ENCODE data around the gene FHL2.

Gene FHL2

DNA sequence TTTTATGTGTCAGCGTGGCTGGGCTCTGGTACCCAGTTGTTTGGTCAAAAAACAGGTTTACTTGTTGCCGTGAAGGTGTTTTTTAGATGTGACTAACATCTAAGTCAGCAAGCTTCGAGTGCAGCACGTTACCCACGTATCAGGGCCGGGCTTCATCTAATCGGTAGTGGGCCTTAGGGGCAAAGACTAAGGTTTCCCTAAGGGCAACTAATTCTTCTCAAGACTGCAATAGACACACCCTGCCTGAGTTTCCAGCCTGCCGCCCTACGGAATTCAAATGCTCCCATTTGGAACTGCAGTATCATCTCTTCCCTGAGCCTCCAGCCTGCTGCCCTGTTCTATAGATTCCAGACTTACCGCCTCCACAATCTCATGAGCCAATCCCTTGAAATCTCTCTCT is 27.7 kb downstream of the FHL2 start:
- Histone ChIP-seq H3K4me3 (ENCODE audit: severe bottlenecking) (no peak overlapping the region), H3K27ac (ENCODE audit: poor library complexity, severe bottlenecking) (peak overlapping the region; percentile 59), H3K27me3 (ENCODE audit: insufficient read depth, poor library complexity, severe bottlenecking) (no peaks in the 10 kb centered on the region), H3K36me3 (ENCODE audit: low read depth) (peaks cover 100% of the 10 kb centered on the region), H3K4me1 (ENCODE audit: insufficient read depth, poor library complexity, severe bottlenecking) (peaks cover 39% of the 10 kb centered on the region), H3K9me3 (ENCODE audit: severe bottlenecking) (no peaks in the 10 kb centered on the region)
- TF ChIP-seq, protein P1, sequence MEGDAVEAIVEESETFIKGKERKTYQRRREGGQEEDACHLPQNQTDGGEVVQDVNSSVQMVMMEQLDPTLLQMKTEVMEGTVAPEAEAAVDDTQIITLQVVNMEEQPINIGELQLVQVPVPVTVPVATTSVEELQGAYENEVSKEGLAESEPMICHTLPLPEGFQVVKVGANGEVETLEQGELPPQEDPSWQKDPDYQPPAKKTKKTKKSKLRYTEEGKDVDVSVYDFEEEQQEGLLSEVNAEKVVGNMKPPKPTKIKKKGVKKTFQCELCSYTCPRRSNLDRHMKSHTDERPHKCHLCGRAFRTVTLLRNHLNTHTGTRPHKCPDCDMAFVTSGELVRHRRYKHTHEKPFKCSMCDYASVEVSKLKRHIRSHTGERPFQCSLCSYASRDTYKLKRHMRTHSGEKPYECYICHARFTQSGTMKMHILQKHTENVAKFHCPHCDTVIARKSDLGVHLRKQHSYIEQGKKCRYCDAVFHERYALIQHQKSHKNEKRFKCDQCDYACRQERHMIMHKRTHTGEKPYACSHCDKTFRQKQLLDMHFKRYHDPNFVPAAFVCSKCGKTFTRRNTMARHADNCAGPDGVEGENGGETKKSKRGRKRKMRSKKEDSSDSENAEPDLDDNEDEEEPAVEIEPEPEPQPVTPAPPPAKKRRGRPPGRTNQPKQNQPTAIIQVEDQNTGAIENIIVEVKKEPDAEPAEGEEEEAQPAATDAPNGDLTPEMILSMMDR (IDR thresholded peaks at IDR 0.05; ENCODE audit: poor library complexity, severe bottlenecking), result no peak
- ATAC-seq (ENCODE audit: low read depth), result peak; percentile 50
- no peak for DNase-seq (ENCODE audit: low spot score)

- H3K27ac ChIP-seq (ENCODE audit: poor library complexity, severe bottlenecking), result peak overlapping the region; percentile 59
- TF ChIP-seq, protein P1 (IDR thresholded peaks at IDR 0.05; ENCODE audit: poor library complexity, severe bottlenecking), result peak; percentile 89
- no peaks in the 10 kb centered on the region for H3K27me3 ChIP-seq (ENCODE audit: insufficient read depth, poor library complexity, severe bottlenecking)
- DNase-seq (ENCODE audit: low spot score) (peak; percentile 71), ATAC-seq (ENCODE audit: low read depth) (peak; percentile 75)
- no peak overlapping the region for H3K4me3 ChIP-seq (ENCODE audit: severe bottlenecking)
- H3K36me3 ChIP-seq (ENCODE audit: low read depth), result peaks cover 100% of the 10 kb centered on the region
- no peaks in the 10 kb centered on the region for H3K9me3 ChIP-seq (ENCODE audit: severe bottlenecking)
- peaks cover 28% of the 10 kb centered on the region for H3K4me1 ChIP-seq (ENCODE audit: insufficient read depth, poor library complexity, severe bottlenecking)
These were observed 28.8 kb downstream of the FHL2 start for GRCh38 chr2:105369777-105370690.

- no peak for DNase-seq (ENCODE audit: low spot score)
- no peak overlapping the region for H3K4me3 ChIP-seq (ENCODE audit: severe bottlenecking)
- no peaks in the 10 kb centered on the region for H3K9me3 ChIP-seq (ENCODE audit: severe bottlenecking)
- H3K4me1 ChIP-seq (ENCODE audit: insufficient read depth, poor library complexity, severe bottlenecking), result peaks cover 19% of the 10 kb centered on the region
- no peak overlapping the region for H3K27ac ChIP-seq (ENCODE audit: poor library complexity, severe bottlenecking)
- H3K27me3 ChIP-seq (ENCODE audit: insufficient read depth, poor library complexity, severe bottlenecking), result no peaks in the 10 kb centered on the region
- no peak for ATAC-seq (ENCODE audit: low read depth)
- TF ChIP-seq, protein P1 (IDR thresholded peaks at IDR 0.05; ENCODE audit: poor library complexity, severe bottlenecking), result no peak
- H3K36me3 ChIP-seq (ENCODE audit: low read depth), result peaks cover 100% of the 10 kb centered on the region
These were observed 30.0 kb downstream of the FHL2 start for GRCh38 chr2:105368759-105369408.

DNA sequence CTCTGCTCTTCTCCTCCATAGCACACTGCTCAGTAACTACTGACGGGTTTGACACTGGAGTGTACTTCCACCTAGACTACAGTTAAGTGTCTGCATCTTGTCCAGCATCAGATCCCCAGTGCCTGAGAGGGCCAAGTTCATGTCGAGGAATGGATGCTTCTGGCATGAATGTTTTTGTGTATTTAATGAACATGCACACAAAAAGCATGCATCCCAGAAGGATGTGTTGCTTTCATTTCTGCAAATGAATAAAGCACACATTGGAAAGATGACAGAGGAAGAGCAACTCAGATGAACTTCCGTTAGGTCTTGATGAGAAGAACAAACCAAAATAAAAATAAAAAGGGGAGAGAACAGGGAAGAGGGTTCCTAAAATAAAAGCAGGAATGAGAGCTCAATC is 33.6 kb downstream of the FHL2 start:
- H3K9me3 ChIP-seq (ENCODE audit: severe bottlenecking), result no peaks in the 10 kb centered on the region
- no peak for DNase-seq (ENCODE audit: low spot score)
- no peak overlapping the region for H3K4me3 ChIP-seq (ENCODE audit: severe bottlenecking)
- no peaks in the 10 kb centered on the region for H3K4me1 ChIP-seq (ENCODE audit: insufficient read depth, poor library complexity, severe bottlenecking)
- no peak for ATAC-seq (ENCODE audit: low read depth)
- H3K27ac ChIP-seq (ENCODE audit: poor library complexity, severe bottlenecking), result no peak overlapping the region
- TF ChIP-seq, protein P1 (IDR thresholded peaks at IDR 0.05; ENCODE audit: poor library complexity, severe bottlenecking), result no peak
- H3K36me3 ChIP-seq (ENCODE audit: low read depth), result peaks cover 99% of the 10 kb centered on the region
- H3K27me3 ChIP-seq (ENCODE audit: insufficient read depth, poor library complexity, severe bottlenecking), result no peaks in the 10 kb centered on the region
